Measurements from ENCODE around the gene RASA4. TPM values are rescaled to one million over a fixed set of nuclear protein-coding genes. Genes with fewer than 3 reads are reported as not detected.
"Not testable (repeated sequence)": the region's sequence is repeated elsewhere in the genome, so short reads cannot be mapped to it uniquely, and the experiment has no call there.

RASA4 gene
- total and polyA plus RNA-seq, 9 of the 15 experiments (the other 6 are each of a cell fraction or from before 2014, with no cell fraction given) = 0.36 to 10.9 (median 2.8) TPM

GRCh38 chr7:102596036-102596435, 20.5 kb downstream of the RASA4 start:
- BruUV-seq (replicated peaks); H3K9me1 ChIP-seq (ENCODE audit: control insufficient read depth, insufficient read depth, low read length); H4K20me1 ChIP-seq (replicated peaks; ENCODE audit: control insufficient read depth, insufficient read depth, low read length); in situ Hi-C loops (cut with MboI); H3K27me3 ChIP-seq (ENCODE audit: control insufficient read depth in 2 of 2, insufficient read depth in 2 of 2, low read length in 2 of 2); intact Hi-C loops (cut with micrococcal nuclease); FAIRE-seq; H3K79me2 ChIP-seq (ENCODE audit: control insufficient read depth, insufficient read depth, low read length); CTCF ChIA-PET (ENCODE audit: low intra/inter-chr PET ratio); H3K9ac ChIP-seq (ENCODE audit: insufficient read depth in 1 of 2, low read depth in 2 of 2, low read length in 2 of 2); H3K4me3 ChIP-seq; H3K27ac ChIP-seq (ENCODE audit: extremely low read depth, low read depth, low read length); ATAC-seq; POLR2A ChIA-PET; H2AFZ ChIP-seq (ENCODE audit: low read depth, low read length); DNase-seq (ENCODE audit: extremely low read depth in 1 of 4, low spot score in 3 of 4); H3K36me3 ChIP-seq (ENCODE audit: control insufficient read depth, insufficient read depth, low read length); H3K4me1 ChIP-seq (replicated peaks in 1 of 2; ENCODE audit: control insufficient read depth in 2 of 2, insufficient read depth in 2 of 2, low read length in 2 of 2); H3K9me3 ChIP-seq (replicated peaks; ENCODE audit: control insufficient read depth, insufficient read depth, low read depth, low read length); H3K4me2 ChIP-seq (ENCODE audit: insufficient read depth, low read length): not testable (repeated sequence)
- whole genome bisulfite sequencing (ENCODE audit: insufficient coverage, low coverage, missing lambda C conversion rate) = 33% methylated on average over 1 of the region's 10 CpGs

DNA sequence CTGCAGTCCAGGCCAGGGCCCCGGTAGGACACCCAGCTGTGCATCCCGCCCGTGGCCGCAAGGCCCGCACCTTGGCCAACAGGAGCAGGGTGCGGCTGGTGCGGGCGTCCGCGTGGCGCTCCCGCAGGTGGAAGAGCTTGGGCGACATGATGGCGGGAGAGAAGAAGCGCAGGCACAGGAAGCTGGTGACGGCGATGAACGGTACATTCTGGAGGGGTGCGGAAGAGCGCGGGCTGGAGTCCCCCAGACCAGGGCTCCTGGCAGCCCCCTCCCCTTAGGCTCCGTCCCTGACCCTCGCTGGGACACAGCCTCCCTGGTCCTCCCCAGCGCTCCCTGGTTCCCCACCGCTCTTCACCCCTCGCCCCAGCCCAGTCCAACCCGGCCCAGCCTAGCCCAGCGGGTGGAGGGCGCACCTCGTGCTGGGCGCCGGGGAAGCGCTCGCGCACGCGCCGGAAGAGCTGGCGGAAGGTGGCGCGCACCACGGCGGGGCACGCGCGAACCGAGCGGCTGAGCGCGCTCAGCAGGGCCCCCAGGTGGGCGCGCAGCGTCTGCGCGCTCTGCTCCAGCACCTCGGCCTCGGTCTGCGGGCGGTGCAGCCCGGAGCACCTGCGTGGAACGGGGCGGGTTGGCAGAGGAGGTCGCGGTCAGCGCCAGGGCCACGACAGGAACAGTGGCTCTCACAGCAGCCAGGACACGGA, 22.8 kb downstream of the RASA4 start:
- H2AFZ ChIP-seq (ENCODE audit: low read depth, low read length); H3K9ac ChIP-seq (ENCODE audit: insufficient read depth in 1 of 2, low read depth in 2 of 2, low read length in 2 of 2); H3K9me3 ChIP-seq (replicated peaks; ENCODE audit: control insufficient read depth, insufficient read depth, low read depth, low read length); H3K4me3 ChIP-seq; H3K36me3 ChIP-seq (ENCODE audit: control insufficient read depth, insufficient read depth, low read length); H3K4me2 ChIP-seq (ENCODE audit: insufficient read depth, low read length); H3K27me3 ChIP-seq (ENCODE audit: control insufficient read depth in 2 of 2, insufficient read depth in 2 of 2, low read length in 2 of 2); FAIRE-seq; H4K20me1 ChIP-seq (replicated peaks; ENCODE audit: control insufficient read depth, insufficient read depth, low read length); DNase-seq (ENCODE audit: extremely low read depth in 1 of 4, low spot score in 3 of 4); POLR2A ChIA-PET; H3K9me1 ChIP-seq (ENCODE audit: control insufficient read depth, insufficient read depth, low read length); CTCF ChIA-PET (ENCODE audit: low intra/inter-chr PET ratio); intact Hi-C loops (cut with micrococcal nuclease); ATAC-seq; BruUV-seq (replicated peaks); H3K4me1 ChIP-seq (replicated peaks in 1 of 2; ENCODE audit: control insufficient read depth in 2 of 2, insufficient read depth in 2 of 2, low read length in 2 of 2); H3K27ac ChIP-seq (ENCODE audit: extremely low read depth, low read depth, low read length); H3K79me2 ChIP-seq (ENCODE audit: control insufficient read depth, insufficient read depth, low read length); in situ Hi-C loops (cut with MboI): not testable (repeated sequence)
- no CpG with 5 or more reads among the region's 68 CpGs for WGBS (ENCODE audit: insufficient coverage, low coverage, missing lambda C conversion rate)

All from K562 (cell line).